C4-2B (cell line): ENCODE data around the gene IGSF5.

Source experiments
- ZFX ChIP-seq: fragments of 450-650 bp; IDR thresholded peaks from 2 replicates; pipeline ENCODE4 v1.6.1; 2017
- TF ChIP-seq, protein P1 (sequence below): fragments of 450-650 bp; conservative IDR thresholded peaks from 2 replicates; pipeline ENCODE4 v1.5.1; 2017; ENCODE audit warnings: mild to moderate bottlenecking

DNA sequence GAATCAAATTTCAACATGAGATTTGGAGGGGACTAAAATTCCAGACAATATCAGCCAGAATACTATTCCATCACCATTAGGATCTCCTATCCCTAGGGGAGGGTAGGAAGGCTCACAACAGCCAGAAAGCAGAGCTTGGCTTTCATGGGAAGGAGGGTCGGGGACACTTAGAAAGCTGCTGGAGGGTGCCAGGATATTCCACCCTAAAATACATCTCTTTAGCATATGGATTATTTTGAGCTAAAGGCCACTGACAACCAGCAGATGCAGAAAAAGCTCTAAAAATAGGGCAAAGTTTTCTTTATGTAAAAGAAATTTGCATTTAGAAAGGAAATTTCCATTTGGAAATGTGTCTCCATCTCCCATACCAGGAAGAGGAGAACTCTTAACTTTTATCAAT, 68.0 kb downstream of the IGSF5 start:
- TF ChIP-seq, protein P1, sequence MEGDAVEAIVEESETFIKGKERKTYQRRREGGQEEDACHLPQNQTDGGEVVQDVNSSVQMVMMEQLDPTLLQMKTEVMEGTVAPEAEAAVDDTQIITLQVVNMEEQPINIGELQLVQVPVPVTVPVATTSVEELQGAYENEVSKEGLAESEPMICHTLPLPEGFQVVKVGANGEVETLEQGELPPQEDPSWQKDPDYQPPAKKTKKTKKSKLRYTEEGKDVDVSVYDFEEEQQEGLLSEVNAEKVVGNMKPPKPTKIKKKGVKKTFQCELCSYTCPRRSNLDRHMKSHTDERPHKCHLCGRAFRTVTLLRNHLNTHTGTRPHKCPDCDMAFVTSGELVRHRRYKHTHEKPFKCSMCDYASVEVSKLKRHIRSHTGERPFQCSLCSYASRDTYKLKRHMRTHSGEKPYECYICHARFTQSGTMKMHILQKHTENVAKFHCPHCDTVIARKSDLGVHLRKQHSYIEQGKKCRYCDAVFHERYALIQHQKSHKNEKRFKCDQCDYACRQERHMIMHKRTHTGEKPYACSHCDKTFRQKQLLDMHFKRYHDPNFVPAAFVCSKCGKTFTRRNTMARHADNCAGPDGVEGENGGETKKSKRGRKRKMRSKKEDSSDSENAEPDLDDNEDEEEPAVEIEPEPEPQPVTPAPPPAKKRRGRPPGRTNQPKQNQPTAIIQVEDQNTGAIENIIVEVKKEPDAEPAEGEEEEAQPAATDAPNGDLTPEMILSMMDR = no peak
- TF ChIP-seq ZFX = no peak
